H9 (cell line): ENCODE measurements around the gene SLC35G6. TPM values are rescaled to one million over a fixed set of nuclear protein-coding genes. Genes with fewer than 3 reads are reported as not detected.

ENCODE experiments used
- DNase-seq: peaks from one replicate; pipeline ENCODE4 v3.0.0-alpha.2; 2017
- H2AFZ ChIP-seq: one replicate; pipeline ENCODE4 v1.6.1; 2013; ENCODE audit warnings: mild to moderate bottlenecking, low read length, control low read depth, moderate library complexity
- H2AK5ac ChIP-seq: 2 replicates; pipeline ENCODE4 v1.6.1; 2013; ENCODE audit warnings: low read length, control low read depth, mixed read lengths; ENCODE audit not compliant: insufficient read length
- H2BK120ac ChIP-seq: one replicate; pipeline ENCODE4 v1.6.1; 2013; ENCODE audit warnings: low read depth, mild to moderate bottlenecking, low read length, control low read depth, inconsistent platforms; ENCODE audit not compliant: poor library complexity, severe bottlenecking
- H2BK12ac ChIP-seq: 2 replicates; pipeline ENCODE4 v1.6.1; 2013; ENCODE audit warnings: low read length, control low read depth, mixed read lengths, low read depth; ENCODE audit not compliant: insufficient read length
- H2BK15ac ChIP-seq: 2 replicates; pipeline ENCODE4 v1.6.1; 2013; ENCODE audit warnings: low read depth, low read length, control low read depth
- H2BK20ac ChIP-seq: one replicate; pipeline ENCODE4 v1.6.1; 2013; ENCODE audit warnings: low read depth, mild to moderate bottlenecking, low read length, control low read depth, inconsistent platforms; ENCODE audit not compliant: poor library complexity, severe bottlenecking
- H2BK5ac ChIP-seq: 2 replicates; pipeline ENCODE4 v1.6.1; 2013; ENCODE audit warnings: low read length, control low read depth, mixed read lengths; ENCODE audit not compliant: insufficient read length
- H3K14ac ChIP-seq: 2 replicates; pipeline ENCODE4 v1.6.1; 2013; ENCODE audit warnings: low read length, control low read depth; ENCODE audit not compliant: insufficient read depth
- H3K18ac ChIP-seq: 2 replicates; pipeline ENCODE4 v1.6.1; 2013; ENCODE audit warnings: low read depth, mild to moderate bottlenecking, mixed read lengths, low read length, control low read depth; ENCODE audit not compliant: insufficient read length
- H3K23ac ChIP-seq: 2 replicates; pipeline ENCODE4 v1.6.1; 2013; ENCODE audit warnings: low read length, control low read depth, mixed read lengths, low read depth; ENCODE audit not compliant: insufficient read length
- H3K23me2 ChIP-seq: 2 replicates; pipeline ENCODE4 v1.6.1; 2013; ENCODE audit warnings: low read depth, mild to moderate bottlenecking, mixed read lengths, low read length, control low read depth; ENCODE audit not compliant: insufficient read length, poor library complexity, severe bottlenecking
- H3K27ac ChIP-seq: 2 replicates; pipeline ENCODE4 v1.5.1; 2013; ENCODE audit warnings: low read length, control low read depth, mixed read lengths, low read depth; ENCODE audit not compliant: insufficient read length
- H3K27me3 ChIP-seq: 2 replicates; pipeline ENCODE4 v1.6.1; 2013; ENCODE audit warnings: low read length, control low read depth, inconsistent platforms; ENCODE audit not compliant: insufficient read depth
- H3K4ac ChIP-seq: 2 replicates; pipeline ENCODE4 v1.6.1; 2013; ENCODE audit warnings: low read depth, mild to moderate bottlenecking, control low read depth, inconsistent platforms, low read length, moderate library complexity
- H3K4me1 ChIP-seq: 2 replicates; pipeline ENCODE4 v1.6.1; 2013; ENCODE audit warnings: low read length, control low read depth, inconsistent platforms; ENCODE audit not compliant: insufficient read depth
- H3K4me2 ChIP-seq: 2 replicates; pipeline ENCODE4 v1.6.1; 2013; ENCODE audit warnings: low read length, control low read depth, mixed read lengths; ENCODE audit not compliant: insufficient read length, insufficient read depth
- H3K56ac ChIP-seq: 2 replicates; pipeline ENCODE4 v1.6.1; 2013; ENCODE audit warnings: low read depth, mild to moderate bottlenecking, mixed read lengths, low read length, control low read depth; ENCODE audit not compliant: insufficient read length
- H3K79me1 ChIP-seq: 2 replicates; pipeline ENCODE4 v1.6.1; 2013; ENCODE audit warnings: low read depth, mild to moderate bottlenecking, moderate library complexity, low read length, control low read depth, inconsistent platforms; ENCODE audit not compliant: insufficient read depth, poor library complexity, severe bottlenecking
- H3K79me2 ChIP-seq: 2 replicates; pipeline ENCODE4 v1.6.1; 2013; ENCODE audit warnings: low read length, control low read depth, inconsistent platforms; ENCODE audit not compliant: insufficient read depth
- H3K9ac ChIP-seq: 2 replicates; pipeline ENCODE4 v1.6.1; 2013; ENCODE audit warnings: low read length, control low read depth, mixed read lengths; ENCODE audit not compliant: insufficient read length; ENCODE audit errors: extremely low read depth
- H3K9me3 ChIP-seq: one replicate; pipeline ENCODE4 v1.6.1; 2013; ENCODE audit warnings: low read depth, low read length, inconsistent platforms; ENCODE audit not compliant: control insufficient read depth
- H3T11ph ChIP-seq: one replicate; pipeline ENCODE4 v1.6.1; 2013; ENCODE audit warnings: mild to moderate bottlenecking, low read length, control low read depth, inconsistent platforms
- H4K20me1 ChIP-seq: one replicate; pipeline ENCODE4 v1.6.1; 2013; ENCODE audit not compliant: control insufficient read depth, insufficient read length, insufficient read depth
- H4K5ac ChIP-seq: 2 replicates; pipeline ENCODE4 v1.6.1; 2013; ENCODE audit warnings: low read depth, mild to moderate bottlenecking, mixed read lengths, low read length, control low read depth; ENCODE audit not compliant: insufficient read length
- H4K8ac ChIP-seq: replicated peaks from 2 replicates; pipeline ENCODE4 v1.6.1; 2013; ENCODE audit warnings: low read length, control low read depth, mixed read lengths, low read depth; ENCODE audit not compliant: insufficient read length
- H4K91ac ChIP-seq: 2 replicates; pipeline ENCODE4 v1.6.1; 2013; ENCODE audit warnings: low read depth, mild to moderate bottlenecking, moderate library complexity, mixed read lengths, low read length, control low read depth; ENCODE audit not compliant: insufficient read length
- H3K27ac Mint-ChIP-seq, 3 experiments: 2 replicates in 2 of 3; 3 replicates in 1 of 3; pipeline ENCODE4 v1.8.0; 2020 to 2021; ENCODE audit warnings: mixed read lengths in 3 of 3, mild to moderate bottlenecking in 1 of 3, moderate library complexity in 1 of 3
- H3K27me3 Mint-ChIP-seq: 2 replicates; pipeline ENCODE4 v1.8.0; 2021; ENCODE audit warnings: low read depth, mild to moderate bottlenecking, moderate library complexity, mixed read lengths
- H3K36me3 Mint-ChIP-seq, 3 experiments: 2 replicates in 2 of 3; 3 replicates in 1 of 3; pipeline ENCODE4 v1.8.0; 2020 to 2021; ENCODE audit warnings: low read depth in 3 of 3, mixed read lengths in 3 of 3; ENCODE audit not compliant: insufficient read depth in 1 of 3
- H3K4me1 Mint-ChIP-seq, 2 experiments: 2 replicates each; pipeline ENCODE4 v1.8.0; 2020; ENCODE audit warnings: mixed read lengths in 2 of 2
- H3K4me3 Mint-ChIP-seq, 2 experiments: 2 replicates in 1 of 2; 3 replicates in 1 of 2; pipeline ENCODE4 v1.8.0; 2020 to 2021; ENCODE audit warnings: mild to moderate bottlenecking in 2 of 2, mixed read lengths in 2 of 2, moderate library complexity in 1 of 2
- H3K9me3 Mint-ChIP-seq, 2 experiments: 2 replicates in 1 of 2; 3 replicates in 1 of 2; pipeline ENCODE4 v1.8.0; 2020; ENCODE audit warnings: mild to moderate bottlenecking in 2 of 2, mixed read lengths in 2 of 2, moderate library complexity in 1 of 2
- WGBS: extraction: QIAGEN DNeasy Blood & Tissue Kit; methylation state at CpG from one replicate; pipeline ENCODE4 v1.1.7; 2013; ENCODE audit warnings: missing lambda C conversion rate, low lambda C conversion rate, mixed read lengths; ENCODE audit not compliant: insufficient read length; ENCODE audit errors: extremely low coverage; 5-methylcytosine and 5-hydroxymethylcytosine counted together
- total RNA-seq: library from RNA; stranded (reverse); gene quantifications from 2 replicates; pipeline ENCODE4 v1.2.1, GENCODE V29; 2021
- TF ChIP-seq, protein P1 (sequence below): fragments of 200-600 bp; sonication (generic); conservative IDR thresholded peaks from 3 replicates; pipeline ENCODE4 v1.8.0; 2021; ENCODE audit warnings: antibody characterized with exemption, mild to moderate bottlenecking

SLC35G6 gene
- total RNA-seq, 1 experiment from 2014 or later: not detected

DNA sequence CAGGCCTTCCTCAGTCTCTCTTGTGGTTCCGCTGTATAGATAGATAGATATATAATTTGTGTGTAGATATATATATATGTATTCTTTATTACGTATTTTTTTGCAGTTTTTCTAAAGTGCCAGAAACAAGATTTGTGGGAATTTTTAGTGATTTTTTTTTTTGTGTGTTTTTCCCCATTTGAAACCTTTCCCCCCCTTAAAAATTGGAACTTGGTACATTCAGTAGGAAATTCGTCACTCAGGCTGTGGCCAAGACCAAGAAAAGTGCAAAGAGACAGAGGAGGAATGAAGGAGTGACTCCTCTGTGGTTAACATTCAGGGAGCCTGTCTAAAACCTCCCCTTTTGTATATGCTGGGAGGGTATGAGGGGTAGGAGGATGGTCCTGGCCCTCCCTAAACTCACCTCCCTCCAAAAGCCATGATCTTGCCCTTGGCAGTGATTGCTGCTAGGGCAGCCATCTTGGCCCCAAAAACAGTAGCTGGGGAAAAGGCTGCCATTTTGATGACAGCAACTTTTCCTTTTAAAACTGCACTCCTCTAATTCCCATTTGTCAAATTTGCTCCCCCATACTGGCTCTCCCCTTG is 21.2 kb upstream of the SLC35G6 start:
- Histone ChIP-seq H4K91ac (no peak overlapping the region), H3K4ac (no peak overlapping the region), H4K20me1 (peaks cover 2% of the 10 kb centered on the region), H3T11ph (no peak overlapping the region), H2BK5ac (no peak overlapping the region), H4K5ac (no peak overlapping the region), H3K79me2 (no peaks in the 10 kb centered on the region), H3K9ac (no peak overlapping the region), H3K4me1 (peaks cover 8% of the 10 kb centered on the region; the same call in 1 of the 2 replicates), H2BK15ac (no peak overlapping the region), H3K79me1 (no peaks in the 10 kb centered on the region), H3K27ac (no peak overlapping the region), H3K4me2 (no peak overlapping the region), H2BK12ac (no peak overlapping the region), H3K23ac (no peak overlapping the region), H2AFZ (no peak overlapping the region), H3K23me2 (peaks cover 5% of the 10 kb centered on the region), H3K9me3 (no peaks in the 10 kb centered on the region), H2BK120ac (no peak overlapping the region), H2AK5ac (no peak overlapping the region), H3K56ac (no peak overlapping the region), H2BK20ac (no peak overlapping the region), H3K27me3 (no peaks in the 10 kb centered on the region), H3K18ac (no peak overlapping the region), H4K8ac (no peak overlapping the region), H3K14ac (no peak overlapping the region)
- DNase-seq: no peak
- Mint-ChIP-seq H3K27me3 (no peaks in the 10 kb centered on the region), H3K4me3 (no peak overlapping the region), H3K4me1 (peaks cover 16 to 26% of the 10 kb centered on the region in 2 experiments), H3K36me3 (peaks cover 1 to 23% (median 4%) of the 10 kb centered on the region in 3 experiments; a peak in 3 of 7 replicates), H3K9me3 (no peaks in the 10 kb centered on the region), H3K27ac (peak overlapping the region in 1 of 3 experiments; percentile 65; a peak in 1 of 7 replicates)
- TF ChIP-seq, protein P1, sequence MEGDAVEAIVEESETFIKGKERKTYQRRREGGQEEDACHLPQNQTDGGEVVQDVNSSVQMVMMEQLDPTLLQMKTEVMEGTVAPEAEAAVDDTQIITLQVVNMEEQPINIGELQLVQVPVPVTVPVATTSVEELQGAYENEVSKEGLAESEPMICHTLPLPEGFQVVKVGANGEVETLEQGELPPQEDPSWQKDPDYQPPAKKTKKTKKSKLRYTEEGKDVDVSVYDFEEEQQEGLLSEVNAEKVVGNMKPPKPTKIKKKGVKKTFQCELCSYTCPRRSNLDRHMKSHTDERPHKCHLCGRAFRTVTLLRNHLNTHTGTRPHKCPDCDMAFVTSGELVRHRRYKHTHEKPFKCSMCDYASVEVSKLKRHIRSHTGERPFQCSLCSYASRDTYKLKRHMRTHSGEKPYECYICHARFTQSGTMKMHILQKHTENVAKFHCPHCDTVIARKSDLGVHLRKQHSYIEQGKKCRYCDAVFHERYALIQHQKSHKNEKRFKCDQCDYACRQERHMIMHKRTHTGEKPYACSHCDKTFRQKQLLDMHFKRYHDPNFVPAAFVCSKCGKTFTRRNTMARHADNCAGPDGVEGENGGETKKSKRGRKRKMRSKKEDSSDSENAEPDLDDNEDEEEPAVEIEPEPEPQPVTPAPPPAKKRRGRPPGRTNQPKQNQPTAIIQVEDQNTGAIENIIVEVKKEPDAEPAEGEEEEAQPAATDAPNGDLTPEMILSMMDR: no peak
- WGBS: no CpG with 5 or more reads among the region's 3 CpGs
